Measurements from ENCODE around the gene FAM107B. TPM values are rescaled to one million over a fixed set of nuclear protein-coding genes. Genes with fewer than 3 reads are reported as not detected.

FAM107B gene
- total RNA-seq, 1 experiment from 2014 or later: 41.6 TPM

GRCh38 chr10:14580671-14581332 lies 193.9 kb downstream of the FAM107B start:
- H3K4me1 ChIP-seq (ENCODE audit: control insufficient read depth in 1 of 2, insufficient read depth in 2 of 2, low read length in 2 of 2): peaks cover 0 to 2% of the 10 kb centered on the region in 2 experiments; a peak in 1 of 4 replicates
- DNase-seq (ENCODE audit: low read depth, low spot score) (no peak), ATAC-seq (no peak)
- no peak overlapping the region for H3K9ac ChIP-seq (ENCODE audit: low read length)
- H3K4me2 ChIP-seq (ENCODE audit: low read length): no peak overlapping the region
- H3K27ac ChIP-seq (ENCODE audit: low read depth, low read length): no peak overlapping the region
- no peak for TF ChIP-seq CBX3 (IDR thresholded peaks at IDR 0.05; ENCODE audit: low read depth)
- TF ChIP-seq ELF1 (IDR thresholded peaks at IDR 0.05; ENCODE audit: borderline replicate concordance, low read depth): no peak
- TF ChIP-seq ZFX (IDR thresholded peaks at IDR 0.05): no peak
- TF ChIP-seq POLR2A (IDR thresholded peaks at IDR 0.05; ENCODE audit: borderline replicate concordance, extremely low read depth, insufficient read depth, insufficient read length): no peak
- POLR2A ChIA-PET: no interaction called here
- H3K79me2 ChIP-seq (ENCODE audit: insufficient read depth, low read length): peaks cover 7% of the 10 kb centered on the region; the same call in 1 of the 2 replicates
- RAD21 ChIA-PET (ENCODE audit: low non-redundant PET in 1 of 2, low total read pairs in 2 of 2, uncharacterized antibody in 2 of 2, unreplicated experiment in 2 of 2): no interaction called here
- H4K20me1 ChIP-seq (ENCODE audit: insufficient read depth): no peaks in the 10 kb centered on the region
- intact Hi-C loops (cut with micrococcal nuclease): no loop called here
- no TSS peak for BruUV-seq (replicated peaks)
- no peaks in the 10 kb centered on the region for H3K9me3 ChIP-seq (ENCODE audit: control insufficient read depth in 1 of 2, insufficient read depth in 1 of 2, low read depth in 1 of 2, low read length in 2 of 2)
- H3K36me3 ChIP-seq (ENCODE audit: control insufficient read depth in 1 of 2, insufficient read depth in 2 of 2, low read length in 2 of 2): no peaks in the 10 kb centered on the region
- H3K9me2 ChIP-seq (ENCODE audit: insufficient read depth): no peaks in the 10 kb centered on the region
- H2AFZ ChIP-seq (ENCODE audit: low read depth, low read length, poor library complexity, severe bottlenecking): no peak overlapping the region
- no peak overlapping the region for H3K4me3 ChIP-seq (replicated peaks in 1 of 2; ENCODE audit: low read depth in 1 of 2, low read length in 2 of 2)
- CTCF ChIA-PET: no interaction called here
- H3K27me3 ChIP-seq (ENCODE audit: insufficient read depth, low read length): no peaks in the 10 kb centered on the region

- ChIA-PET CTCF (no interaction called here), RAD21 (ENCODE audit: low non-redundant PET in 1 of 2, low total read pairs in 2 of 2, uncharacterized antibody in 2 of 2, unreplicated experiment in 2 of 2) (no interaction called here), POLR2A (no interaction called here)
- H3K9ac ChIP-seq (ENCODE audit: low read length): no peak overlapping the region
- DNase-seq (ENCODE audit: low read depth, low spot score): no peak
- H3K4me1 ChIP-seq (ENCODE audit: control insufficient read depth in 1 of 2, insufficient read depth in 2 of 2, low read length in 2 of 2): peaks cover 0 to under 1% of the 10 kb centered on the region in 2 experiments; a peak in 1 of 4 replicates
- no peaks in the 10 kb centered on the region for H3K27me3 ChIP-seq (ENCODE audit: insufficient read depth, low read length)
- no peaks in the 10 kb centered on the region for H3K9me2 ChIP-seq (ENCODE audit: insufficient read depth)
- intact Hi-C loops (cut with micrococcal nuclease): no loop called here
- no peak for ATAC-seq
- H3K4me2 ChIP-seq (ENCODE audit: low read length): no peak overlapping the region
- no peak overlapping the region for H3K4me3 ChIP-seq (replicated peaks in 1 of 2; ENCODE audit: low read depth in 1 of 2, low read length in 2 of 2)
- H3K79me2 ChIP-seq (ENCODE audit: insufficient read depth, low read length): no peaks in the 10 kb centered on the region
- H2AFZ ChIP-seq (ENCODE audit: low read depth, low read length, poor library complexity, severe bottlenecking): no peak overlapping the region
- H3K9me3 ChIP-seq (ENCODE audit: control insufficient read depth in 1 of 2, insufficient read depth in 1 of 2, low read depth in 1 of 2, low read length in 2 of 2): no peaks in the 10 kb centered on the region
- no peaks in the 10 kb centered on the region for H3K36me3 ChIP-seq (ENCODE audit: control insufficient read depth in 1 of 2, insufficient read depth in 2 of 2, low read length in 2 of 2)
- BruUV-seq (replicated peaks): no TSS peak
- H4K20me1 ChIP-seq (ENCODE audit: insufficient read depth): no peaks in the 10 kb centered on the region
- no peak overlapping the region for H3K27ac ChIP-seq (ENCODE audit: low read depth, low read length)
- TF ChIP-seq ZBTB33 (IDR thresholded peaks at IDR 0.05; ENCODE audit: extremely low read depth, insufficient replicate concordance, low read length) (no peak), ZNF274 (IDR thresholded peaks at IDR 0.05; ENCODE audit: low read depth, low read length) (no peak), TCF7L2 (IDR thresholded peaks at IDR 0.05; ENCODE audit: borderline replicate concordance, extremely low read depth, insufficient read depth, insufficient read length) (no peak), RAD21 (IDR thresholded peaks at IDR 0.05; ENCODE audit: low read depth) (no peak), REST (IDR thresholded peaks at IDR 0.05; ENCODE audit: low read depth) (no peak), SP1 (IDR thresholded peaks at IDR 0.05; ENCODE audit: low read depth) (no peak), EZH2 (IDR thresholded peaks at IDR 0.05) (no peak), MAX (IDR thresholded peaks at IDR 0.05) (no peak), EZH2phosphoT487 (IDR thresholded peaks at IDR 0.05; ENCODE audit: borderline replicate concordance) (no peak), CBX3 (IDR thresholded peaks at IDR 0.05; ENCODE audit: low read depth) (no peak), FOSL1 (IDR thresholded peaks at IDR 0.05; ENCODE audit: low read depth) (no peak), EGR1 (IDR thresholded peaks at IDR 0.05; ENCODE audit: low read depth) (no peak), ELF1 (IDR thresholded peaks at IDR 0.05; ENCODE audit: borderline replicate concordance, low read depth) (no peak), SIN3A (IDR thresholded peaks at IDR 0.05; ENCODE audit: low read depth) (no peak)
Observed at GRCh38 chr10:14579405-14579804, 195.3 kb downstream of the FAM107B start.
